IPS DF 19.7 (cell line): ENCODE results near the gene GPR6.

Source experiments
- DNase-seq: peaks from one replicate; pipeline ENCODE4 v3.0.0-alpha.2; 2013; ENCODE audit warnings: low read depth, low spot score

GPR6 gene

DNA sequence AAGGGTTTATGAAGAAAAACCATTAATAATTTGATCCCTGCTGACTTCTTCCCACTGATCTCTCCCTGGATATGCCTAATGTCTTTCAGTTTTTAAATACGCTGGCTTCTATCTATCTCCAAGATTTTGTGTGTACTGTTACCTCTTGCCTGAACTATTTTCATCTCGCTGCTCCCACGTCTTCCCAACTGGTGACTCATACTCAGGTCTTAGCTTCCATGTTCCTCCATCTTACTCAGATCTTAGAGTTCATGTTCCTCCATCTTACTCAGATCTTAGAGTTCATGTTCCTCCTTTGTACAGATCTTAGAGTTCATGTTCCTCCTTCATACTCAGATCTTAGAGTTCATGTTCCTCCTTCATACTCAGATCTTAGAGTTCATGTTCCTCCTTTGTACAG, 21.6 kb downstream of the GPR6 start:
- DNase-seq, result no peak

DNA sequence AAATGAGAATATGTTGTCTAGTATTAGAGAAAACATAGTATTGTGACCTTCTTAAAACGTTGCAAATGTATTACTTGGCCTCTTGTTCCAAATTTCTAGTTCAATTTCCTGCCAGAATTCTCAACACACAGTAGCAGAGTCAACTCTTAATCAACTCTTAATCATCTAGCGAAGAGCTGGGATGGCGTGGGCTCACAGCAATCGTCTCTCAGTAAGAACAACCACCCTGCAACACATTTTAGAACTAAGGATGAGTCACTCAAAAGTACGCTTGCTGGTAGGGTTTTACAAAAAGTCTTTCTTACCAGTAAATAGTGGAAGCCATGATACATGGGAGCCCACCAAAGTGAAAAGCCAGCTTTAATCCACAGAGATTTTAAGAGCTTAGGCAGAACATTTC, 24.6 kb downstream of the GPR6 start:
- DNase-seq, result no peak

DNA sequence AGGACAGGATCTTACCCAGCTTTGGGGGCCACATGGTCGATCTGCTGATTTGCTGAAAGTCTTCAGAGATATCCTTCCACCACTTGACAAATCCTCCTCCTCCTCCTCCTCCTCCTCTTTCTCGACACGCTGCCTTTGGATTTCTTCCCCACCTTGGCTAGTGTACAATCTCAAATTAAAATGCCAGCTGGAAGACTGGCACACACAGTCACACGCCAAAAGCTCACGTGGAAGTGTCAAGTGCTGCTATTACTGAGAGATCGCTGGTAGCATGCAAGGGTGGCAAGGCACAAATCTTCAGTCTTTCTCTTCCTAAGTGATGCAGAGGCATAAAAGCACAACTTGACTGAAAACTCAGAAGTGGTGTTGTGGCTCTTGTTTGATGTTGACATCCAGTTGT, 35.3 kb downstream of the GPR6 start:
- no peak for DNase-seq

DNA sequence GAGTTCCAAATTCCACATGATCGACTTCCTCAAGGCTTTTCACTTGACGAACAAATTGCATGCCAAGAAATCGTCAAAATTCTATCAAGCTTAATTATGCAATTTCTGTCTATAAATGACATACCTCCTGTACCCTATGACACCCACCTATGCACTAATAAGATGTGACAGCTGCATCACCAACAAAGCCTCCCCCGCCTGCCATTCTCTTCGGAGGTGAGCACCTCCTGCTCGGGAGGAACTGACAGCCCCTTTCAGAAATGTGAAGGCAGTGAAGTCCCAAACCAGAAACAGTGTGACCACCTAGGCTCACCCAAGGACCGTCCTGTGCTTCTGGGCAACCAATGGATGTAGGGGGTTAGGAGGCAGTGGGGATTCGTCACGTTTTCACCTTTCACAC, 37.1 kb downstream of the GPR6 start:
- DNase-seq, result no peak

DNA sequence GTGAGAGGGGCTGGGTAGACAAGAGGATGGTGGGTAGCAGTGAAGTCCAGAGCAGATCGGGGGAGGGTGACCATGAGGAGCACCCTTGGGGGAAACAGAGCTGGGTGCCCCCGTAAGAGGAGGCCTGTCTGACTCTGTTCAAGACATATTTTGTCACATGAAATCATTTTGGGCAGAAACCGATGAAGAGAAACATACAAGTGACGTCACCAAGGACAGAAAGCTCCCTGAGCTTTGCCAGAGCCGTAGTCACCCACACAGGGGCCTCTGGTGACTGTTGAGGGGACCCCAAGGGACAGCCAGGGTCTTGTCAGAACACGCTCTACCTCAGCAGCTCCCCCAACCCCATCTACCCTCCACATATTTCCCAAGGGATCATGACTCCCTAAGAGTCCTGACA, 39.2 kb downstream of the GPR6 start:
- no peak for DNase-seq

DNA sequence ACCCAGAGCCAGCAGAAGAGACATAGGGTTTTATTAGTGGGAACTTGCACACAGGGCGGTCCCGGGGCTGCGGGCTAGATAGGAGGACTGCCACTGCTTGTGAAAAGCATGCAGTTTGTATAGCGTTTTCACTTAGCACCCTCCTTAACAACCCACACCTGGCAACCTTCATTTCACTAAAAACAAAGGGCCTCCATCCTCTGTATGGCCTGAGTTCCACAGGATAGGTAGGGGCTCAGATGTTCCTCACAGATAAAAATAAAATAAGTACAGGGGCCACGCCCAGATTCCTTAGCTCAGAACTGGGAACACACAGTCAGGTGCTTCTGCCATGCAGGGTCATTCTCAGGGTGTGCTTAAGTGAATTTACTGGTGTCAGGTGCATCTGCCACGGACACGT, 39.8 kb downstream of the GPR6 start:
- no peak for DNase-seq

DNA sequence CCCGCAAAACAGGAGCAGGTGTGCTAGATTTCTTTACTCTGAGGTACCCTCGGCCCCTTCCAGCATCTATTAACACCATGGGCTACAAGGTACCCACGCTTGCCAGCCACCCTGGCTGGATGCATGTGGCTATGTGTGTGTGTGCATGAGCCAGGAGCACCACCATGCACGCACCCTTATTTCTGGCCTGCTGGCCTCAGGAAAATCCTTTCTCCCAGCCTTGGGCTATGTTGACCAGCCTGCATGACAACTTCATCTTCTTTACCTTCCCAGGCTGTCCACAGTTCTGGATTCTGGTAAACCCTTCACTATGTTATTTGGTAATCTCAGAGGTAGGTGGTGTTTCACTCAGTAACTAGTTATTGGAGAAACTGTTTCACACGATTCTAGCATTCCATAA, 40.4 kb downstream of the GPR6 start:
- DNase-seq, result no peak

DNA sequence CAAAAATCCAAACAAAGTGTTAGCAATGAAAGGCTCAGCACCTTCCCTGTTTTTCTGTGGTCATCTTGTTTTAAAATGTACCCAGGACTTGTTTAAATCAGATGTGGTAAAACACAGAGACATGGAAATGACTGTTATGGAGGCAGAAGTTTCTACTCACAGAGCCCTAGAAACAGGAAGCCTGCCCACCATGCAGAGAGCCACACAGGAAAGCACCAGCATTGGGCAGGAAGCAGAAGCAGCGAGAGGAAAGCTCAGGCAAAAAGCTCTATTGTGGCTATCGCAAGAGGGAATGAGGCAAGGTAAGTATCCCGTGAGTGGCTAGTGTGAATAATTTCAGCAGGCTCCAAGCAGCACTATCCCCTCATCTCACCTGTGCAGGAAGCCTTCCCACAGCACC, 42.8 kb downstream of the GPR6 start:
- DNase-seq, result no peak

DNA sequence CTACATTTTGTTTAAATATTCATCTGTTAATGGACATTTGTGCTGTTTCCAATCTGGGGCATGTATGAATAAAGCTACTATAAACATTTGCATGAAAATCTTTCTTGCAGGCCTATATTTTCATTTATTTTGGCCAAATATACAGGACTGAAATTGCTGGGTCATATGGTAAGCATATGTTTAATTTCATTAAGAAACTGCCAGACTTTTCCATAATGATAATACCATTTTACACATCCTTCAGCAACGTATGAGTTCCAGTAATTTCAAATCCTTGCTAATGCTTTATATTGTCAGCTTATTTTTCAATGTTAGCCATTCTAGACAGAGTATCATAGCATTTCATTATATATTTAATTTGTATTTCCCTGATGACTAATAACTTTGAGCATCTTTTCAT, 51.0 kb downstream of the GPR6 start:
- DNase-seq, result no peak
